ENCODE results near the gene GABARAPL1.

GABARAPL1 gene

DNA sequence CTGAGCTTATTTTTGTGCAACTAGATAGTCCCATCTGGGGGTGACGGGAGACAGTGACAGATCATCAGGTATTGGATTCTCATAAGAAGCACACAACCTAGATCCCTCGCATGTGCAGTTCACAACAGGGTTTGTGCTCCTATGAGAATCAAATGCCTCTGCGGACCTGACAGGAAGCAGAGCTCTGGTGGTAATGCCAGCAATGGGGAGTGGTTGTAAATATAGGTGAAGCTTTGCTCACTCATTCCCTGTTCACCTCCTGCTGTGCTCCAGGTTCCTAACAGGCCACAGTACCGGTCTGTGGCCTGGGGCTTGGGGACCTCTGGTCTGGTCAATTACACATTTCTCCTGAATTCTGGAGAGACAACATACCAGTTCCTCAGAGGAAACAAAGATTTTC is 39.0 kb downstream of the GABARAPL1 start:
- WGBS, 2 experiments (ENCODE audit: insufficient coverage in 2 of 2), result 96 to 100% methylated on average over 1 to 3 of the region's 4 CpGs
- no peaks in the 10 kb centered on the region for H3K9me3 ChIP-seq (ENCODE audit: control insufficient read depth, low read length)
- H3K4me1 ChIP-seq (ENCODE audit: control insufficient read depth, insufficient read depth, low read length, poor library complexity, severe bottlenecking), result no peaks in the 10 kb centered on the region
- H3K27ac ChIP-seq (ENCODE audit: low read depth, low read length, severe bottlenecking), result no peak overlapping the region
- H3K4me3 ChIP-seq (ENCODE audit: extremely low read depth, insufficient read depth, low read length, poor library complexity, severe bottlenecking), result no peak overlapping the region
- H3K36me3 ChIP-seq (ENCODE audit: control insufficient read depth, insufficient read depth, low read length), result no peaks in the 10 kb centered on the region

GRCh38 chr12:10252201-10252600 is 39.5 kb downstream of the GABARAPL1 start:
- H3K4me3 ChIP-seq (ENCODE audit: extremely low read depth, insufficient read depth, low read length, poor library complexity, severe bottlenecking), result no peak overlapping the region
- WGBS, 2 experiments (ENCODE audit: insufficient coverage in 2 of 2), result no CpG with 5 or more reads among the region's 4 CpGs
- no peaks in the 10 kb centered on the region for H3K4me1 ChIP-seq (ENCODE audit: control insufficient read depth, insufficient read depth, low read length, poor library complexity, severe bottlenecking)
- H3K36me3 ChIP-seq (ENCODE audit: control insufficient read depth, insufficient read depth, low read length), result no peaks in the 10 kb centered on the region
- no peak overlapping the region for H3K27ac ChIP-seq (ENCODE audit: low read depth, low read length, severe bottlenecking)
- H3K9me3 ChIP-seq (ENCODE audit: control insufficient read depth, low read length), result no peaks in the 10 kb centered on the region

DNA sequence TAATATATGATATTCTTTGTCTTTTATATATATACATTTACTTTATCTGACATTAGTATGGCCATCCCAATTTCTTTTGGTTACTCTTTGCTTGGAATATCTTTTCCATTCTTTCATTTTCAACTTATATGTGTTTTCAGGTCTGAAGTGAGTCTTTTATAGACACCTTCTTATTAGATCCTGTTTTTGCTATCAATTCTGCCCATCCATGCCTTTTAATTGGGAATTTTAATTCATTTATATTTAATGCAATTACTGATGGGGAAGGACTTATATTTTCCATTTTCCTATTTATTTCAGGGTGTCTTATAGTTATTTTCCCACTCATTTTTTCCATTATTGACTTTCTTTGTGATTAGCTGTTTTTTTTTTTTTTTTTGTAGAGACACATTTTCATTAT is 43.4 kb downstream of the GABARAPL1 start:
- Histone ChIP-seq H3K27ac (ENCODE audit: low read depth, low read length, severe bottlenecking) (no peak overlapping the region), H3K4me1 (ENCODE audit: control insufficient read depth, insufficient read depth, low read length, poor library complexity, severe bottlenecking) (no peaks in the 10 kb centered on the region), H3K9me3 (ENCODE audit: control insufficient read depth, low read length) (no peaks in the 10 kb centered on the region), H3K4me3 (ENCODE audit: extremely low read depth, insufficient read depth, low read length, poor library complexity, severe bottlenecking) (no peak overlapping the region), H3K36me3 (ENCODE audit: control insufficient read depth, insufficient read depth, low read length) (no peaks in the 10 kb centered on the region)

DNA sequence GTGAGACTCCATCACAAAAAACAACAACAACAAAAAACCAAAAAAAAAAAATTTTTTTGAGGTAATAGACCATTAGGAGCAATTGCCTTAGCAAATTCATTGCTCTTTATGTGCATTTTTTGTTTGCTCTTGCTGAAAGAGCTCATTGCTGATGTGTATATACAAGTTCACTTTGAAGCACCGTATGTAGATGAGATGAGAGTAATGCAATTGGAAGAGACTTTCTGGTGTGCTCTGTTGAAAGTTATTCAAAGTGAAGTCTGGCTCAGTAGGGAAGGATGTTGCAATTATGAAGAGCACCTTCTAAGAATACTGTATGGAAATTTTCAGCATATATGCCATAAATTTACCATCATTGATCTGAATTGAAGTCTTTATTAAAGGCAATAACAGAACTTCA is 48.2 kb downstream of the GABARAPL1 start:
- Histone ChIP-seq H3K36me3 (ENCODE audit: control insufficient read depth, insufficient read depth, low read length) (no peaks in the 10 kb centered on the region), H3K4me3 (ENCODE audit: extremely low read depth, insufficient read depth, low read length, poor library complexity, severe bottlenecking) (no peak overlapping the region), H3K27ac (ENCODE audit: low read depth, low read length, severe bottlenecking) (no peak overlapping the region), H3K9me3 (ENCODE audit: control insufficient read depth, low read length) (no peaks in the 10 kb centered on the region), H3K4me1 (ENCODE audit: control insufficient read depth, insufficient read depth, low read length, poor library complexity, severe bottlenecking) (no peaks in the 10 kb centered on the region)
- 0% methylated on average over 1 of the region's 1 CpG for WGBS, 2 experiments (ENCODE audit: insufficient coverage in 2 of 2)

DNA sequence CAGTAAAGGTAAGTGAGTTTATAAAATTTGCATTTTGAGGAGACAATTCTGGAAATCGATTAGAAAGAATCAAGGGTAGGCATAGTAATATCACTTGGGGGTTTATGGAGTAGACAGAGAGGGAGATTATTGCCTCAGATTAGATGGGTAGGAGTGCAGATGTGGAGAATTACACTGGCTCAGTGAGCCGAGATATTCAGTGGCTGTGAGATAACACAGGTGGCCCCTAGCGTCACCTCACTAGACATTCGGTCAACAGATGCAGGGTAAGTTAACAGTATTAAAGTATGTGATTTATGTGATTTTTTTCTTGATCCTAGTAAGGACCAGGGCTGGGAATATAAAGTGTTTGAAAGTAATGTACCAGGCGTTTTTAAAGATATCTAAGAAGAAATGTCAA is 55.4 kb downstream of the GABARAPL1 start:
- Histone ChIP-seq H3K9me3 (ENCODE audit: control insufficient read depth, low read length) (no peaks in the 10 kb centered on the region), H3K36me3 (ENCODE audit: control insufficient read depth, insufficient read depth, low read length) (no peaks in the 10 kb centered on the region), H3K4me1 (ENCODE audit: control insufficient read depth, insufficient read depth, low read length, poor library complexity, severe bottlenecking) (no peaks in the 10 kb centered on the region), H3K27ac (ENCODE audit: low read depth, low read length, severe bottlenecking) (no peak overlapping the region), H3K4me3 (ENCODE audit: extremely low read depth, insufficient read depth, low read length, poor library complexity, severe bottlenecking) (no peak overlapping the region)
- WGBS, 2 experiments (ENCODE audit: insufficient coverage in 2 of 2), result 82 to 87% methylated on average over 5 of the region's 5 CpGs

GRCh38 chr12:10272467-10272866 is 59.8 kb downstream of the GABARAPL1 start:
- 78 to 100% methylated on average over 1 to 2 of the region's 2 CpGs for WGBS, 2 experiments (ENCODE audit: insufficient coverage in 2 of 2)
- Histone ChIP-seq H3K4me3 (ENCODE audit: extremely low read depth, insufficient read depth, low read length, poor library complexity, severe bottlenecking) (no peak overlapping the region), H3K4me1 (ENCODE audit: control insufficient read depth, insufficient read depth, low read length, poor library complexity, severe bottlenecking) (no peaks in the 10 kb centered on the region), H3K9me3 (ENCODE audit: control insufficient read depth, low read length) (no peaks in the 10 kb centered on the region), H3K36me3 (ENCODE audit: control insufficient read depth, insufficient read depth, low read length) (no peaks in the 10 kb centered on the region), H3K27ac (ENCODE audit: low read depth, low read length, severe bottlenecking) (no peak overlapping the region)
